M059J (cell line): Measurements from ENCODE around the gene OR51E2. TPM values are rescaled to one million over a fixed set of nuclear protein-coding genes. Genes with fewer than 3 reads are reported as not detected.
"Not testable (repeated sequence)": the region's sequence is repeated elsewhere in the genome, so short reads cannot be mapped to it uniquely, and the experiment has no call there.

Experiments
- DNase-seq: peaks from one replicate; pipeline ENCODE4 v3.0.0-alpha.2; 2012; ENCODE audit warnings: low read depth
- total RNA-seq: library from RNA; depleted of rRNA; stranded (reverse); fragments of >200 nt; shearing (Covaris generic); gene quantifications from 2 replicates; pipeline ENCODE4 v1.2.3, GENCODE V29; 2014; rRNA removed

The OR51E2 gene
- total RNA-seq, result not detected in 2 replicates

GRCh38 chr11:4697585-4697984 lies at the start of gene OR51E2:
Gene OR51E2, minus strand, starts transcription at chr11:4697853. Its CDS starts 15,142 bp downstream, at chr11:4682711.
- DNase-seq, result no peak

- DNase-seq, result no peak
Measured at GRCh38 chr11:4740735-4741134, 43.1 kb upstream of the OR51E2 start.

- DNase-seq, result no peak
Measured at GRCh38 chr11:4727171-4727570, 29.5 kb upstream of the OR51E2 start.

GRCh38 chr11:4722616-4723534 lies 25.2 kb upstream of the OR51E2 start:
- not testable (repeated sequence) for DNase-seq

GRCh38 chr11:4714300-4714699 lies 16.6 kb upstream of the OR51E2 start:
- DNase-seq, result no peak

GRCh38 chr11:4713241-4713640 lies 15.6 kb upstream of the OR51E2 start:
- DNase-seq, result peak; percentile 1

GRCh38 chr11:4704790-4705334 lies 7.2 kb upstream of the OR51E2 start:
- no peak for DNase-seq

- no peak for DNase-seq
Measured at GRCh38 chr11:4704054-4704789, 6.6 kb upstream of the OR51E2 start, which contains the start of gene MMP26. Gene MMP26, plus strand, starts transcription at chr11:4704784.

GRCh38 chr11:4700436-4700820 lies 2.8 kb upstream of the OR51E2 start:
- DNase-seq, result no peak

- DNase-seq, result no peak
Measured at GRCh38 chr11:4699697-4700435, 2.2 kb upstream of the OR51E2 start.

- DNase-seq, result no peak
Measured at GRCh38 chr11:4695442-4695841, 2.2 kb downstream of the OR51E2 start.

- DNase-seq, result no peak
Measured at GRCh38 chr11:4684631-4685285, 12.9 kb downstream of the OR51E2 start.

GRCh38 chr11:4682623-4683419 lies 14.8 kb downstream of the OR51E2 start:
- DNase-seq, result no peak

- no peak for DNase-seq
Measured at GRCh38 chr11:4680341-4680740, 17.3 kb downstream of the OR51E2 start.

- no peak for DNase-seq
Measured at GRCh38 chr11:4677948-4678347, 19.7 kb downstream of the OR51E2 start.

- no peak for DNase-seq
Measured at GRCh38 chr11:4673781-4674180, 23.9 kb downstream of the OR51E2 start.

GRCh38 chr11:4672470-4672869 lies 25.2 kb downstream of the OR51E2 start:
- peak; percentile 13 for DNase-seq

GRCh38 chr11:4671741-4672140 lies 25.9 kb downstream of the OR51E2 start:
- no peak for DNase-seq

- no peak for DNase-seq
Measured at GRCh38 chr11:4665424-4665823, 32.2 kb downstream of the OR51E2 start.

GRCh38 chr11:4664786-4665185 lies 32.9 kb downstream of the OR51E2 start:
- DNase-seq, result no peak
